GM23338 (cell line): ENCODE data around the gene LAP3. TPM values are rescaled to one million over a fixed set of nuclear protein-coding genes. Genes with fewer than 3 reads are reported as not detected.

Experiments
- CREB1 ChIP-seq: fragments of 250-450 bp; sonication (Bioruptor Pico); IDR thresholded peaks from 2 replicates; pipeline ENCODE4 v1.5.0; 2020; ENCODE audit warnings: low read depth, mild to moderate bottlenecking, moderate library complexity
- EZH2phosphoT487 ChIP-seq: fragments of 200-600 bp; sonication (generic); IDR thresholded peaks from one replicate; pipeline ENCODE4 v1.8.1; 2018; ENCODE audit warnings: antibody characterized with exemption; ENCODE audit not compliant: unreplicated experiment
- JUNB ChIP-seq: IDR thresholded peaks from one replicate; pipeline ENCODE4 v1.6.1; 2016; ENCODE audit warnings: antibody characterized with exemption; ENCODE audit not compliant: unreplicated experiment
- NANOG ChIP-seq: IDR thresholded peaks from 2 replicates; pipeline ENCODE4 v1.6.1; 2016; ENCODE audit warnings: antibody characterized with exemption, borderline replicate concordance
- POLR2AphosphoS5 ChIP-seq: IDR thresholded peaks from 2 replicates; pipeline ENCODE4 v1.6.1; 2016; ENCODE audit warnings: antibody characterized with exemption, low read depth
- REST ChIP-seq: IDR thresholded peaks from one replicate; pipeline ENCODE4 v1.6.1; 2018; ENCODE audit warnings: antibody characterized with exemption; ENCODE audit not compliant: unreplicated experiment
- STAT1 ChIP-seq: IDR thresholded peaks from one replicate; pipeline ENCODE4 v1.6.1; 2016; ENCODE audit warnings: antibody characterized with exemption; ENCODE audit not compliant: unreplicated experiment
- ZNF114 ChIP-seq: fragments of 250-450 bp; sonication (Bioruptor Pico); IDR thresholded peaks from 2 replicates; pipeline ENCODE4 v1.5.0; 2020; ENCODE audit warnings: mild to moderate bottlenecking, moderate library complexity
- ZNF331 ChIP-seq: fragments of 250-450 bp; sonication (Bioruptor Pico); IDR thresholded peaks from 2 replicates; pipeline ENCODE4 v1.5.0; 2020; ENCODE audit warnings: low read depth, mild to moderate bottlenecking, moderate library complexity
- polyA plus RNA-seq: library from polyadenylated mRNA; unstranded; fragments of >200 nt; fragmentation: Nextera tagmentation; extraction: Ambion mirVana; gene quantifications from 2 replicates; pipeline ENCODE4 v1.2.1, GENCODE V29; 2016
- total RNA-seq: library from RNA; depleted of rRNA; stranded (reverse); fragments of >200 nt; shearing (Covaris generic); gene quantifications from 2 replicates; pipeline ENCODE4 v1.2.3, GENCODE V29; 2014
- TF ChIP-seq, protein P1 (sequence below): fragments of 250-450 bp; sonication (Bioruptor Pico); IDR thresholded peaks from 2 replicates; pipeline ENCODE4 v1.5.0; 2020; ENCODE audit warnings: mild to moderate bottlenecking, moderate library complexity
- TF ChIP-seq, protein P2 (sequence below), 2 experiments: fragments of 200-600 bp in 1 of 2; sonication (generic) in 1 of 2; conservative IDR thresholded peaks; 2 replicates each; pipeline versions ENCODE4 v1.5.1 to v1.6.1; 2016 to 2017; ENCODE audit warnings: antibody characterized with exemption in 2 of 2, low read depth in 2 of 2, mild to moderate bottlenecking in 2 of 2, moderate library complexity in 1 of 2

LAP3 gene
- total and polyA plus RNA-seq, 2 experiments from 2014 or later, result 28.6 to 63.6 TPM

DNA sequence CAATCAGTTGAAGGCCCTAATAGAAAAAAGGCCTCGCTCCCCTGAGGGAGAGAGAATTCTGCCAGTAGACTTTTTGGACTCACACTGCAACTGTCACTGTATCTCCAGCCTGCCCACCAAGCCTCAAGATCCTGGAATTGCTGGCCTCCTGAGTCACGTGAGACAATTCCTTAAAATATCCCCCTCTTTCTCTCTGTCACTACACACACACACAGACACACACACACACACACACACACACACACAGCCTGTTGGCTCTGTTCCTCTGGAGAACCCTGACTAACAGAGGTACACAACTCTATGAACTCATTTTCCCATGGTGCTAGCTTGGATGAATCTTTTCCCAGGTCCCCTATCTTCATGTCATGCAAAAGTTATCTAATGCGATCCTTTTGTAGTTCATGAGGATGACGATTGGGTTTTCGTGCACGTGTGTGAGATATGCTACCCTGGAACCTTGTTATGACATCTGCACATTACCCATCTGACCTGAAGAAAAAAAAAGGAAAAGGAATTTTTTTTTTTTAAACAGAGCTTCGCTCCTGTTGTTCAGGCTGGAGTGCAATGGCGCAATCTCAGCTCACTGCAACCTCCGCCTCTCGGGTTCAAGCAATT lies 48.3 kb upstream of the LAP3 start (continued):
- TF ChIP-seq, protein P1, sequence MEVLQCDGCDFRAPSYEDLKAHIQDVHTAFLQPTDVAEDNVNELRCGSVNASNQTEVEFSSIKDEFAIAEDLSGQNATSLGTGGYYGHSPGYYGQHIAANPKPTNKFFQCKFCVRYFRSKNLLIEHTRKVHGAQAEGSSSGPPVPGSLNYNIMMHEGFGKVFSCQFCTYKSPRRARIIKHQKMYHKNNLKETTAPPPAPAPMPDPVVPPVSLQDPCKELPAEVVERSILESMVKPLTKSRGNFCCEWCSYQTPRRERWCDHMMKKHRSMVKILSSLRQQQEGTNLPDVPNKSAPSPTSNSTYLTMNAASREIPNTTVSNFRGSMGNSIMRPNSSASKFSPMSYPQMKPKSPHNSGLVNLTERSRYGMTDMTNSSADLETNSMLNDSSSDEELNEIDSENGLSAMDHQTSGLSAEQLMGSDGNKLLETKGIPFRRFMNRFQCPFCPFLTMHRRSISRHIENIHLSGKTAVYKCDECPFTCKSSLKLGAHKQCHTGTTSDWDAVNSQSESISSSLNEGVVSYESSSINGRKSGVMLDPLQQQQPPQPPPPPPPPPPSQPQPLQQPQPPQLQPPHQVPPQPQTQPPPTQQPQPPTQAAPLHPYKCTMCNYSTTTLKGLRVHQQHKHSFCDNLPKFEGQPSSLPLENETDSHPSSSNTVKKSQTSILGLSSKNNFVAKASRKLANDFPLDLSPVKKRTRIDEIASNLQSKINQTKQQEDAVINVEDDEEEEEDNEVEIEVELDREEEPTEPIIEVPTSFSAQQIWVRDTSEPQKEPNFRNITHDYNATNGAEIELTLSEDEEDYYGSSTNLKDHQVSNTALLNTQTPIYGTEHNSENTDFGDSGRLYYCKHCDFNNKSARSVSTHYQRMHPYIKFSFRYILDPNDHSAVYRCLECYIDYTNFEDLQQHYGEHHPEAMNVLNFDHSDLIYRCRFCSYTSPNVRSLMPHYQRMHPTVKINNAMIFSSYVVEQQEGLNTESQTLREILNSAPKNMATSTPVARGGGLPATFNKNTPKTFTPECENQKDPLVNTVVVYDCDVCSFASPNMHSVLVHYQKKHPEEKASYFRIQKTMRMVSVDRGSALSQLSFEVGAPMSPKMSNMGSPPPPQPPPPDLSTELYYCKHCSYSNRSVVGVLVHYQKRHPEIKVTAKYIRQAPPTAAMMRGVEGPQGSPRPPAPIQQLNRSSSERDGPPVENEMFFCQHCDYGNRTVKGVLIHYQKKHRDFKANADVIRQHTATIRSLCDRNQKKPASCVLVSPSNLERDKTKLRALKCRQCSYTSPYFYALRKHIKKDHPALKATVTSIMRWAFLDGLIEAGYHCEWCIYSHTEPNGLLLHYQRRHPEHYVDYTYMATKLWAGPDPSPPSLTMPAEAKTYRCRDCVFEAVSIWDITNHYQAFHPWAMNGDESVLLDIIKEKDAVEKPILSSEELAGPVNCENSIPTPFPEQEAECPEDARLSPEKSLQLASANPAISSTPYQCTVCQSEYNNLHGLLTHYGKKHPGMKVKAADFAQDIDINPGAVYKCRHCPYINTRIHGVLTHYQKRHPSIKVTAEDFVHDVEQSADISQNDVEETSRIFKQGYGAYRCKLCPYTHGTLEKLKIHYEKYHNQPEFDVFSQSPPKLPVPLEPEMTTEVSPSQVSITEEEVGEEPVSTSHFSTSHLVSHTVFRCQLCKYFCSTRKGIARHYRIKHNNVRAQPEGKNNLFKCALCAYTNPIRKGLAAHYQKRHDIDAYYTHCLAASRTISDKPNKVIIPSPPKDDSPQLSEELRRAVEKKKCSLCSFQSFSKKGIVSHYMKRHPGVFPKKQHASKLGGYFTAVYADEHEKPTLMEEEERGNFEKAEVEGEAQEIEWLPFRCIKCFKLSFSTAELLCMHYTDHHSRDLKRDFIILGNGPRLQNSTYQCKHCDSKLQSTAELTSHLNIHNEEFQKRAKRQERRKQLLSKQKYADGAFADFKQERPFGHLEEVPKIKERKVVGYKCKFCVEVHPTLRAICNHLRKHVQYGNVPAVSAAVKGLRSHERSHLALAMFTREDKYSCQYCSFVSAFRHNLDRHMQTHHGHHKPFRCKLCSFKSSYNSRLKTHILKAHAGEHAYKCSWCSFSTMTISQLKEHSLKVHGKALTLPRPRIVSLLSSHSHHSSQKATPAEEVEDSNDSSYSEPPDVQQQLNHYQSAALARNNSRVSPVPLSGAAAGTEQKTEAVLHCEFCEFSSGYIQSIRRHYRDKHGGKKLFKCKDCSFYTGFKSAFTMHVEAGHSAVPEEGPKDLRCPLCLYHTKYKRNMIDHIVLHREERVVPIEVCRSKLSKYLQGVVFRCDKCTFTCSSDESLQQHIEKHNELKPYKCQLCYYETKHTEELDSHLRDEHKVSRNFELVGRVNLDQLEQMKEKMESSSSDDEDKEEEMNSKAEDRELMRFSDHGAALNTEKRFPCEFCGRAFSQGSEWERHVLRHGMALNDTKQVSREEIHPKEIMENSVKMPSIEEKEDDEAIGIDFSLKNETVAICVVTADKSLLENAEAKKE, result no peak
- no peak for TF ChIP-seq ZNF331
- TF ChIP-seq STAT1, result no peak
- no peak for TF ChIP-seq REST
- TF ChIP-seq ZNF114 (CRISPR knock-in tag), result no peak
- TF ChIP-seq CREB1, result no peak
- TF ChIP-seq NANOG, result no peak
- TF ChIP-seq EZH2phosphoT487, result no peak
- TF ChIP-seq, protein P2, sequence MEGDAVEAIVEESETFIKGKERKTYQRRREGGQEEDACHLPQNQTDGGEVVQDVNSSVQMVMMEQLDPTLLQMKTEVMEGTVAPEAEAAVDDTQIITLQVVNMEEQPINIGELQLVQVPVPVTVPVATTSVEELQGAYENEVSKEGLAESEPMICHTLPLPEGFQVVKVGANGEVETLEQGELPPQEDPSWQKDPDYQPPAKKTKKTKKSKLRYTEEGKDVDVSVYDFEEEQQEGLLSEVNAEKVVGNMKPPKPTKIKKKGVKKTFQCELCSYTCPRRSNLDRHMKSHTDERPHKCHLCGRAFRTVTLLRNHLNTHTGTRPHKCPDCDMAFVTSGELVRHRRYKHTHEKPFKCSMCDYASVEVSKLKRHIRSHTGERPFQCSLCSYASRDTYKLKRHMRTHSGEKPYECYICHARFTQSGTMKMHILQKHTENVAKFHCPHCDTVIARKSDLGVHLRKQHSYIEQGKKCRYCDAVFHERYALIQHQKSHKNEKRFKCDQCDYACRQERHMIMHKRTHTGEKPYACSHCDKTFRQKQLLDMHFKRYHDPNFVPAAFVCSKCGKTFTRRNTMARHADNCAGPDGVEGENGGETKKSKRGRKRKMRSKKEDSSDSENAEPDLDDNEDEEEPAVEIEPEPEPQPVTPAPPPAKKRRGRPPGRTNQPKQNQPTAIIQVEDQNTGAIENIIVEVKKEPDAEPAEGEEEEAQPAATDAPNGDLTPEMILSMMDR (conservative IDR thresholded peaks at IDR 0.05; ENCODE audit: low read depth in 2 of 2), result no peak
- TF ChIP-seq JUNB, result no peak
- TF ChIP-seq POLR2AphosphoS5, result no peak
